Fibroblast of skin of right quadriceps (primary cell): ENCODE measurements around the gene MT3.

Experiments
- DNase-seq: peaks from one replicate; pipeline ENCODE4 v3.0.0-alpha.2; 2013

Gene MT3

DNA sequence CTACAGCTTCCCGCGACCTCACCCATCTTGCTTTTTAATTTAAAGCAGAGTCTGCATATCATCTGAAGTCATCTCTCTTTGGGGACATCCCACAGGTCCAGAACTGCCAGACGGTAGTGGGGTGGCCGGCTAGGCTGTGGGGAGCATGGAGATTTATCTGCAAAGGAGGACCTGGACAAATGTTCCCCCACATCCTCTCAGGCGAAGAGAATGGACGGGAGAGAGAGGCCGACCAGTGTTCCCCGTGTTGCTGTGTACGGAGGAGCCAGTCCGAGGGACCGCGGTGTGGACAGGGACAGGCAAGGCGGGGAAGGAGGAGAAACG lies 42.5 kb downstream of the MT3 start:
- no peak for DNase-seq

DNA sequence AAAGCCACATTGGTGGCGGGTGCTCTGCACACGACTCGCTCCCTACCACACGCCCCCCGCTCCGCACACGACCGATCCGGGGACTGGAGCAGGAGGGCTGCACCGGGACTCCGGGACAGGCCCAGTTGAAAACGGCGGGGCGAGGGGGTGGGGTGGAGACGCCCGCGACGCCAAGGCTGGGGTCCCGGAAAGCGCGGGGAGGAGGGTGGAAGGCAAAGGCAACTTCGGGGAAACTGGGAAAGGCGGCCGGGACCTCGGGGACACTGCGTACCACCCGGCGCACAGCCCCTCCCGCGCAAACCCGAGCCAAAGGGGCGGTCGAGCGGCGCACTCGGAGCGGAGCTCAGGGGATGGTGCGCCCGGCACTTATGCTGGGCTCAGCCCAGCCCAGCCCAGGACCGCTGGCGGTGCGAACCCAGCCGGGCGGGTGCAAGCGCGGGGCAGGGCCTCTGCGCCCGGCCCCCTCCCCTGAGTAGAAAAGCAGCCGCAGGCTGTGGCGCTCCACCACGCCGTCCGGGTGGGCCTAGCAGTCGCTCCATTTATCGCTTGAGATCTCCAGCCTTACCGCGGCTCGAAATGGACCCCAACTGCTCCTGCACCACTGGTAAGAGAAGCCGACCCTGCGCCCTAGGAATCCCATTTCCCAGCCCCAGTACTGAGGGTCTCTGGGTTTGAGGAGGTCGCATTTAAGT lies 43.0 kb downstream of the MT3 start, which contains the start of gene MT1M:
Gene MT1M (plus strand): TSS at position 504 of the 692 bp plus-strand sequence. CDS start 73 bp downstream, at position 577.
- no peak for DNase-seq

- no peak for DNase-seq
These were observed 43.6 kb downstream of the MT3 start for GRCh38 chr16:56632848-56633365.

- DNase-seq, result no peak
These were observed 44.2 kb downstream of the MT3 start for GRCh38 chr16:56633535-56633934.

GRCh38 chr16:56634715-56635440 lies 45.5 kb downstream of the MT3 start:
- DNase-seq, result no peak

DNA sequence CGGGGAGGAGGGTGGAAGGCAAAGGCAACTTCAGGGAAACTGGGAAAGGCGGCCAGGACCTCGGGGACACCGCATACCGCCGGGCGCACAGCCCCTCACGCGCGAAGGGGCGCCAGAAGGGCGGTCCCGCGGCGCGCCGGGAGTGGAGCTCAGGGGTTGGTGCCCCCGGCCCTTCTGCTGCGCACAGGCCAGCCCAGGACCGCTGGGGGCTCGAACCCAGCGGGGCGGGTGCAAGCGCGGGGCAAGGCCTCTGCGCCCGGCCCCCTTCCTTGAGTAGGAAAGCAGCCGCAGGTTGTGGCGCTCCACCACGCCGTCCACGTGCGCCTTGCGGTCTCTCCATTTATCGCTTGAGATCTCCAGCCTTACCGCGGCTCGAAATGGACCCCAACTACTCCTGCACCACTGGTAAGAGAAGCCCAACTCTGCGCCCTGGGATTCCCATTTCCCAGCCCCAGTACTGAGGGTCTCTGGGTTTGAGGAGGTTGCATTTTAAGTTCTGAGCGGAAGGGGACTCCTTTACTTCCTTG lies 46.2 kb downstream of the MT3 start:
- DNase-seq, result no peak

- DNase-seq, result no peak
These were observed 47.5 kb downstream of the MT3 start for GRCh38 chr16:56636616-56637413.

GRCh38 chr16:56637814-56638750 lies 48.8 kb downstream of the MT3 start, which contains the start of gene MT1A:
Gene MT1A (plus strand): TSS chr16:56638666. CDS start chr16:56638739, 73 bp downstream.
- no peak for DNase-seq

- no peak for DNase-seq
These were observed 49.7 kb downstream of the MT3 start for GRCh38 chr16:56639045-56639444.

DNA sequence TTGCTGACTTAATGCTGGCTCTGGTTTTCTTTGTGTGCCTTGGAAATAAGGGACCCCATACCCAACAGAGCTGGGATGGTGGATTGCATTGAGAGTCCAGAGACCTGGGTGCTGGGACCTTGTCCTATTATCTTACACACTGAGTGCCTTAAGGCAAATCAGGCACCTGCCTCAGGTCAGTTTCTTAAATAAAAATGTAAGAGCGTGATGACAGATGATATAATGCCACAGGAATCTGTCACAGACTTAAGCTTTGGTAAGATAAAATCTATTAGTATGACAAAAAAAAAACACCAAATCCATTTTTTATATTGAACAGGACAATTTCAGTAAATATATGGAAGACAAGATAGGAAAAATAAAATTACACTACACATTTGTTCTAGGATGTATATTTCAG lies 50.7 kb downstream of the MT3 start:
- no peak for DNase-seq
